ENCODE data around the gene SUSD3.

The SUSD3 gene

DNA sequence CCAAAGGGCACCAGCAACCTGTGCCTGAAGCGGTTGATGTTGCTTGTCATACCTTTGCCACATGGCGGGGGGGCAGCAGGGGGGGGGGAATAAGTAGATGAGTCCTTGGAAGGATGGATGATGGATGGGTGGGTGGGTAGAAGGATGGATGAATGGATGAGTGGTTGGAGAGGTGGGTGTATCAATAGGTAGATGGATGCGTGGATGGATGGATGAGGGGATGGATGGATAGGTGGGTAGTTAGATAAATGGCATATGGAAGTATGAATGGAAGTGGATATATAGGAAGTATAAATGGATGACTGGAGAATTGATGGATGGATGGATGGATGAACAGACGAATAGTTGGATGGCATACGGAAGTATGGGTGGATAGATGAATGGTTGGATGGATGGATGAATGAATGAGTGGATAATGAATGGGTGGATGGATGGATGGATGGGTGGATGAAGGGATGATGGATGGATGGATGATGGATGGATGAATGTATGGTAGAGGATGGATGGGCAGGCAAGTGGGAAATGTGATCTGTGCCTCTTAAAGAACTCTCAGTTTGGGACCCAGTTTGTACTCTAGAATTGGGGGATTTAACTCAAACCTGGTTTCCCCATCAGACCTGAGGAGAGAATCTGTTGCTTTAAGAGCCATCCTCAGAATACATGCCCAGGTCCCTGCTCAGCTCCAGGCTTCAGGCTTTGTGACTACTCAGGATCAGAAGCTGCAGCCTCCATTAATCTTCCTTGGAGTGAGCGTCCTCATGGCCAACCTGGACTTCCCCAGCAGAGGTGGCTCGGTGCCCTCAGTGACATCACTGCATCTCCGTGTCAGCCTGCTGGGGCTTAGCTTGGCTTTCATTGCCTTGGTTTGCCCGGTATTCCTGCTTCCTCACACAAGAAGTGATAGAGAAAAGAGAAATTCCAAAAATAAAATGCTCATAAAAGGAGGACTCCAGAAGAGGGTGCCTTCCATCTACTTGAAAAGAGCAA, 27.6 kb upstream of the SUSD3 start:
- DNase-seq, result no peak

- DNase-seq, result peak; percentile 8
Observed at GRCh38 chr9:93031629-93032430, 26.7 kb upstream of the SUSD3 start.

DNA sequence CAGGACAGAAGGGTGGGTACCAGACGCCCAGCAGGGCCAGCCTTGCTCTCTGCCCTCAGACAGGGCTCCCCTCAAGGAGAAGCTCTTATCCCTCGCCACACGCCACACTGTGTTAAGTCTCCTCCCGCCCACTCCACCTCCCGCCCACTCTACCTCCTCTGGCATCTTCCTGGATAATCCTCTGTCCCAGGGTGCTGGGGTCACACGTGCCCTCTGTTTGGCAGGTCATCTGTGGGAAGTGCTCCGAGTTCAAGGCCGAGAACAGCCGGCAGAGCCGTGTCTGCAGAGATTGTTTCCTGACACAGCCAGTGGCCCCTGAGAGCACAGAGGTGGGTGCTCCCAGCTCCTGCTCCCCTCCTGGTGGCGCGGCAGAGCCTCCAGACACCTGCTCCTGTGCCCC, 26.0 kb upstream of the SUSD3 start:
- DNase-seq, result no peak

DNA sequence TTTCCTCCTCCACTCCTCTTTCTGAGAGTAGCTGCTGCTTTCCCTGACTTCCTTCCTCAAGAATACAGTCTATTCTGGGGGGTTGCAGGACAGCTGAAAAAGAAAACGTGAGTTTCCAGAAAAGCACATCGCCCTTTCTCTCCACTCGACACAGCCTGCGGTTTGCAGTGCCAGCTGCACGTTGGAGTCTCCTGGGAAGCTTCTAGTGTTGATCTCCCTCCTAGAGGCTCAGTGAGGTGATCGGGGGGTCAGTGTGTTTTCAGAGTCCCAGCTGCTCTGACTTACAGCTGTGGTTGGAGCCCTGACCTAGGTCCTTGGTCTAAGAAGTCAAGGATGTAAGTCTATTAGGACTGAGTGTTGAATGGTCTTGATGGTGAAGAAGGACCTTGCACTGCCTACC, 25.0 kb upstream of the SUSD3 start:
- no peak for DNase-seq

DNA sequence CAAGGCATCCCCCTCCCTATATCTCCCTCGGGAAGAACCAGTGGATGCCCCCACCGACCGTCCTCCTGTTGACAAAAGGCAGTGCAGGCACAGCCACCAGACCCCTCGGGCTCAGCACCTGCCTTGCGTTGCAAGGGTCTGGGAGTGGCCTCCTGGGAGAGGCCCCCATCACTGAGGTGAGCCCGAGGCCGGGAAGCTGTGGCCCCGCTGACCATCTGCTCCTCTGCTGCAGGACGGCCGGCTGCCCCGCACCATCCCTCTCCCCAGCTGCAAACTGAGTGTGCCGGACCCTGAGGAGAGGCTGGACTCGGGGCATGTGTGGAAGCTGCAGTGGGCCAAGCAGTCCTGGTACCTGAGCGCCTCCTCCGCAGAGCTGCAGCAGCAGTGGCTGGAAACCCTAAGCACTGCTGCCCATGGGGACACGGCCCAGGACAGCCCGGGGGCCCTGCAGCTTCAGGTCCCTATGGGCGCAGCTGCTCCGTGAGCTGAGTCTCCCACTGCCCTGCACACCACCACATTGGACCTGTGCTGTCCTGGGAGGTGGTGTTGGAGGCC, 23.3 kb upstream of the SUSD3 start:
- DNase-seq, result no peak

- DNase-seq, result no peak
Observed at GRCh38 chr9:93035821-93036351, 22.6 kb upstream of the SUSD3 start.

- no peak for DNase-seq
Observed at GRCh38 chr9:93036887-93037475, 21.5 kb upstream of the SUSD3 start.

DNA sequence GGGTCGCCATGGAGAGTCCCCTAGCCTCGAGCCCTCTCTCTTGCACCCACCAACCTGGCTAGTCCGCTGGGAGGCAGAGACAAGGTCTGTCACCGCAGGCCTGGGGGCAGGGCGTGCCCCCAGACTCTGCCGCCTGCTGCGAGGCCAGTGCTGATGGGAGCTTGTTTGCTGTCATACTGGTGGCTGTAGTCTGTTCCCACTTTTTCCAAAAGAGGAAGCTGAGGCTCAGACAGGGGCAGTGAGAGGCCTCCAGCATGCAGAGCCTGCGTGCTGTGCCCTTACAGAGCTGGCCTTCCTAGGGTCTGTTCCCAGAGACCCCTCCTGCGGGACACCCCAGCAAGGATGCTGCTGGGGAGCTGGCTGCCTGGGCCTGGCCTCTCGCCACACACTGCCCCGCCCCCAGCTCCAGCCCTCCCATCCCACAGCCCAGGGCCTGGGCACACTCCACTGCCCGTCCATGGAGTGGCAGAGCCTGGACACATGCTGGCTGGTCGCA, 21.0 kb upstream of the SUSD3 start:
- peak; percentile 17 for DNase-seq

DNA sequence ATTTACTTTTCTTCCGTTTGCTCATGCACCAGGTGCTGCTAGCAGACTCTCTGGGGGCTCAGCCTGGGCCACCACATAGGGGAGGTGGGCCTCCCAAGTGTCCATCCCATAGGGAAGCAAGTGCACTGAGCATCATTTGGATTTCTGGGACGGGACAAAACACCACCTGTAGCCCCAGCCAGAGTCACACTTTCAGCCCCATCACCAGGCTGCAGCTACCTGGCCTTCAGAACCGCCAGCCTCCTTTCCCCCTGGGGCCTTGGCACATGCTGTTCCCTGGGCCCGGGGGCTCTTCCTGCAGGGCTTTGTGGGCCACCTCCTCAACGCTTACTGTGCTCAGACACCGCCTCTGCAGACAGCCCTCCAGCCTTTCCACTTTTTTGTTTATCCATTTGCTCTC, 19.6 kb upstream of the SUSD3 start:
- no peak for DNase-seq

- DNase-seq, result no peak
Observed at GRCh38 chr9:93039456-93039855, 19.0 kb upstream of the SUSD3 start.

DNA sequence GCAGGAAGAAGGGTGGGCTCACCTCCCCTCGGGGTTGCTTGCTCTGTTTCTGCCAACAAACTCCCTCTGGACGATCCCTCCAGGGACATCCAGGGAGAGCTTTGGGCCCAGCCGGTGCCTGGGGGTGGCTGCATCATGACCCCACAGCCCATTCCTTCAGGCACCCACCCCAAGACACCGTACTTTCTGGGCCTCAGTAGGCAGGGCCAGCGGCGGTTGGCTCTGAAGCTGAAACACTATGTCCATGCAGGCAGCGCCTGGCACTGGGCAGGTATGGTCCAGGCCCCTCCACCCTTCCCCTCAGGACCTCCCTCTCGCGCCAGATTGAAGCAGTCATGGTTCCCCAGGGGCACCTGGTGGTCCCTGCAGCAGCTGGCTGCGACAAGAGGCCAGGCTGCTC, 18.5 kb upstream of the SUSD3 start:
- no peak for DNase-seq

- no peak for DNase-seq
Observed at GRCh38 chr9:93040409-93040808, 18.1 kb upstream of the SUSD3 start.

DNA sequence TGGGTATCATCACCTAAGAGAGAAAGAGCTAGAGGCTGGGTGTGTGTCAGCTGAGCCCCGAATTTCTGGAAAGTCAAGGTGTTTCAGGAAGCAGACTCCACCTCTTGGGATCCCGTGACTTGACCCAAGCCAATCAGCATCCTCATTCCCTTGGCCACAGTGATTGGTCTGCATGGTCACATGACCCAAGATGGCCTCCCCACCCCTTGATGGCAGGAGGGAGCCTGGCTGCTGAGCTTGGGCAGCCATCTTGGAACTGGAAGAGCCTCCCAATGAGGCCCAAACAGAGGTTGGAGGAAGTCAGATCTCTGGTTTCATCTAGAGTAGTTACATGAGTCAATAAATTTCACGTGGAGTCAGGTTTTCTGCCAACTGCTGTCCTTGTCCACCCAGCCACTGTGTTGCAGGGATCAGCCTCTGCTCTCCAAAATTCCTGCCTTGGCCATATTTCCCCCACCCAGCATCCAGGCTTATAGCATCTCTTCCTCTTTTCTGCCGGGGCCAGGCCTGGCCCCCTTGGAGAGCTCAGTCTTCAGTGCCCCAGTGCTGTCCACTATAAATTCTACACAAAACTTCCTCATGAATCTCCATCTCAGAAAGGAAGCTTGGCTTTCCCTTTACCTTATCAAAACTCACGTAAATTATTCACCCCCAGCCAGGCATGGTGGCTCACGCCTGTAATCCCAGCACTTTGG, 17.2 kb upstream of the SUSD3 start:
- DNase-seq, result no peak

DNA sequence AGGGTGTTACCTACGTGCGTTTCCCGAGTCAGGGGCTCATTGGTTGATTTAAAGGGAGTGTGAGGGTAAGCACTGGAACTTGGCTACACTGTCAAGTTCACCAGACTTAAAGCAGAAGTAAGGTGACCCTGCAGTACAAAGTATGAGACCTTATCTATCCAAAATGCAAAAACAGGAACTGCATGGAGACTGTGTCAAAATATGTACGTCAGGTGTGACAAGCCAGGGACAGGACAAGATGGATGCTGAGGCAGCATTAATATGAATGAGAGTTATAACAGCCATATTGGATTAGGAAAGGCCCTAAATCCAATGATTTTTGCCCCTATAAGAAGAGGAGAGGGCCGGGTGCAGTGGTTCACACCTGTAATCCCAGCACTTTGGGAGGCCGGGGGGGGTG, 15.4 kb upstream of the SUSD3 start:
- DNase-seq, result no peak

GRCh38 chr9:93045521-93045920, 13.0 kb upstream of the SUSD3 start:
- no peak for DNase-seq

DNA sequence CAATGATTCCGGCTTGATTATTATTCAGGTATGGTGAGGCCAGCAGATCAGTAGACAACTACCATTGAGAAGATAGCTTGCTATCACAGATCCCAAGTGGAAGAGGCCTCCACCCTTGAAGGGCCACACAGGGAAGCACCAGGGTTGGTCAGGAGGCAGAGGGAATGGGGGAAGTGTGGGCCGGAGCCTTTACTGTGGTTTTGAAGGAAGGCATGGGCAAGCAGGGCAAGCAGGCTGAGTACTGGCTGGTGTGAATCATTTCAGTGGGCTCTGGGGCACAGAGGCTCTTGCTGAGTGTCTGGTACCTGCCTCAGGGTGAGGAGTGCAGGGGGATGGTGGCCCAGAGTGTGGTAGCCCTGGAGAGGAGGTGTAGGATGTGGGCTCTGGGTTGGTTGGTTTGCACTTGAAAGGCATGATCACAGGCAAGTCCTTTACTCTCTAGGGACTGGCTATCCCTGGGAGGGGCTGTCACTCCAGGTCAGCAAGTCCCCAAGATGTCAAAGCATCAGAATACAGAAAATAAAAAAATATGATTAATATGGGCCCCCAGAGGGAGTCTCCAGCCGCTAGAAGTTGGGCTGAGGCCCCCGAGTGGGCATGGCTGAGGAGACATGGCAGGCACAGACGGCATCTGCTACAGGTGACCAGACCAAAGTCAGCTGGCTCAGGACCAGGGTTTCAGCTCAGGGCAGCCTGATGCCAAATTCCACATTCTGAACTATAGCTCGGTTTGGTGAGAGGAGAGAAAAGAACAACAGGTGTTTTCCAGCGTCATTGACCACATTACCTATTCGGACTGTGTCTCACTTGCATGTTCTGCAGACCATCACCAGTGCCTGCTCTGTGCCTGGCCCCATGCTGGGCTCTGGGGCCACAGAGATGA, 9.7 kb upstream of the SUSD3 start:
- no peak for DNase-seq

- no peak for DNase-seq
Observed at GRCh38 chr9:93049491-93049890, 9.0 kb upstream of the SUSD3 start.

DNA sequence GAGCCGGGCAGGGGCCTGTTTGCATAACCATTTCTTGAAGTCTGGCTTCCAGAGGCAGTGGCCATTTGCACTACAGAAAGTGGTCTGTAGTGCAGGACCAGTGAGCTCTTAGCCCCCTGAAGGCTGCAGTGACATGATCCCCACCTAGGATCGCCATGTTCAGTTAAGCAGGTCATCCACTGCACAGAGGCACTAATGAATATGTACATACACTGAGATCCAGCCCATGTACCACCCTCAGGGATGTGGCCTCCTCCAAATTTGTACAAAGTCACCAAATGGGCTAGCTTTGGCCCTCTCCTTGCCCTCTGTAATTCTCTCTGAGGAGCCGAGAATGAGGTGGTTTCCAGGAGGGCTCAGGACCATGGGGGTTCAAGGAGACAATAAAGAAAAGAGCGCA, 8.3 kb upstream of the SUSD3 start:
- no peak for DNase-seq

- no peak for DNase-seq
Observed at GRCh38 chr9:93051680-93052089, 6.8 kb upstream of the SUSD3 start.

- DNase-seq, result no peak
Observed at GRCh38 chr9:93052791-93053540, 5.5 kb upstream of the SUSD3 start.

Measured in midbrain (tissue), 1 donor.